ENCODE results near the gene ERCC6L2. TPM values are rescaled to one million over a fixed set of nuclear protein-coding genes. Genes with fewer than 3 reads are reported as not detected.

ERCC6L2 gene
- total RNA-seq, 3 donors from 2014 or later = 69.9 to 100.0 (median 71.4) TPM

DNA sequence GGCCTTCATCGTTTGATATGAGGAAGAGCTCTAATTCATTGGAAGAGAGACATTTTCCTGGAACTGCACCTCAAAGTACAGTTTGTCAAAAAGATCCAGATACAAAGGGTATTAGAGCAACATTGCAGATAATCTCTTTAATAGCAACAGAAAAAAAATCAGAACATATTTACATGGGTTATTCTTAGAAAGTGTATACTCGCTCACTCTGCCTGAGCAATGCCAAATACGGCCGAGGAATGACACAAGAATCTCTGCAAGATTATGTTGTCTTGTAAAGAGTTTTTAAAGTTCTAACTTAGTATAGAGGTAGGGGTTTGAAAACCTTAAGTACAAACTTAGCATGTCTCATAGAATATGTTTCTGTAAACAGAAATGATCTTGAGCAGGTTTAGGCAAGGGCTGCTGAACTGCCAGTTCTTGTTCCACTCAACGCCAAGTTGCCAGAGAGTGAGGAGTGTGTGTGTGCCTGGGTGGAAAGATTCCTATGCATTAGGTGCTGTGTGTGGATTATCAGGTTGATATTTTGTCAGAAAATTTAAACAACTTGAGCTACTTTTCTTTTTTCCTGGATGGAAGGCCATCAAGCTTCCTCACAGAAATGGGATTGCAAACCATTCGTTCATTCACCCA lies 41.8 kb upstream of the ERCC6L2 start:
- Histone ChIP-seq H3K4me1 (no peaks in the 10 kb centered on the region), H3K36me3 (no peaks in the 10 kb centered on the region), H3K9me3 (no peaks in the 10 kb centered on the region), H3K27ac (no peak overlapping the region), H3K4me3 (no peak overlapping the region), H3K27me3 (no peaks in the 10 kb centered on the region)
- no peak for TF ChIP-seq POLR2A (IDR thresholded peaks at IDR 0.05)
- TF ChIP-seq POLR2AphosphoS5 (IDR thresholded peaks at IDR 0.05) = no peak
- TF ChIP-seq CTCF (IDR thresholded peaks at IDR 0.05) = no peak
- DNase-seq (ENCODE audit: low spot score in 2 of 2) = no peak
- intact Hi-C loops (cut with DNase I; ENCODE audit: low total_unique reads) = no loop called here

- Histone ChIP-seq H3K4me1 (no peaks in the 10 kb centered on the region), H3K9me3 (no peaks in the 10 kb centered on the region), H3K27me3 (no peaks in the 10 kb centered on the region), H3K4me3 (no peak overlapping the region), H3K27ac (no peak overlapping the region), H3K36me3 (no peaks in the 10 kb centered on the region)
- DNase-seq (ENCODE audit: low spot score in 2 of 2) = no peak
- TF ChIP-seq CTCF (IDR thresholded peaks at IDR 0.05) = no peak
- TF ChIP-seq POLR2AphosphoS5 (IDR thresholded peaks at IDR 0.05) = no peak
- TF ChIP-seq POLR2A (IDR thresholded peaks at IDR 0.05) = no peak
- intact Hi-C loops (cut with DNase I; ENCODE audit: low total_unique reads) = no loop called here
Measured at GRCh38 chr9:95834281-95834907, 41.1 kb upstream of the ERCC6L2 start.

GRCh38 chr9:95835393-95835792 lies 40.1 kb upstream of the ERCC6L2 start:
- no peaks in the 10 kb centered on the region for H3K9me3 ChIP-seq
- no peak overlapping the region for H3K4me3 ChIP-seq
- H3K27ac ChIP-seq = no peak overlapping the region
- H3K27me3 ChIP-seq = no peaks in the 10 kb centered on the region
- no peaks in the 10 kb centered on the region for H3K4me1 ChIP-seq
- no peak for DNase-seq (ENCODE audit: low spot score in 2 of 2)
- intact Hi-C loops (cut with DNase I; ENCODE audit: low total_unique reads) = no loop called here
- no peak for TF ChIP-seq CTCF (IDR thresholded peaks at IDR 0.05)
- no peak for TF ChIP-seq POLR2A (IDR thresholded peaks at IDR 0.05)
- TF ChIP-seq POLR2AphosphoS5 (IDR thresholded peaks at IDR 0.05) = no peak
- no peaks in the 10 kb centered on the region for H3K36me3 ChIP-seq

DNA sequence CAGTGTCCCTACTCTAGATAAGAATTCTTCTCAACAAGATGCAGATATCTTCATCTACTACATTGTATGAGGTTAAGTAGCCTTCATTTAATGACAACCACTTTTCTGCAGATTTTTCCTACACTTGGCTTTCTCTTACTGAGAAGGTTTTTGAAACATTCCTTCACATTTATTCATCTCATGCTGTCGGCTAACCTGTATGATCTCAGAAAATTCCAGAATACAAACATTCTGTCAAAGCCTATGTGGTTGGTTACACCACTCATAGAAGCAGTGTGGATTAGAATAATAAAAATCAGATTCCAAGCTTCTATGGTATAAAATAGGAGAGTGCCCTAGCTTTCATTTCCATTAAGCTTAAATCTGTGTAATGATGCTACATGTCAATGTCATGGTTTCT lies 39.4 kb upstream of the ERCC6L2 start:
- no peaks in the 10 kb centered on the region for H3K27me3 ChIP-seq
- no peak for DNase-seq (ENCODE audit: low spot score in 2 of 2)
- no peaks in the 10 kb centered on the region for H3K9me3 ChIP-seq
- H3K36me3 ChIP-seq = no peaks in the 10 kb centered on the region
- no peak for TF ChIP-seq CTCF (IDR thresholded peaks at IDR 0.05)
- no peaks in the 10 kb centered on the region for H3K4me1 ChIP-seq
- H3K4me3 ChIP-seq = no peak overlapping the region
- intact Hi-C loops (cut with DNase I; ENCODE audit: low total_unique reads) = no loop called here
- H3K27ac ChIP-seq = no peak overlapping the region

GRCh38 chr9:95839012-95839411 lies 36.5 kb upstream of the ERCC6L2 start:
- Histone ChIP-seq H3K27ac (no peak overlapping the region), H3K9me3 (no peaks in the 10 kb centered on the region), H3K4me3 (no peak overlapping the region), H3K27me3 (no peaks in the 10 kb centered on the region), H3K4me1 (no peaks in the 10 kb centered on the region), H3K36me3 (no peaks in the 10 kb centered on the region)
- DNase-seq (ENCODE audit: low spot score in 2 of 2) = no peak
- intact Hi-C loops (cut with DNase I; ENCODE audit: low total_unique reads) = no loop called here
- TF ChIP-seq CTCF (IDR thresholded peaks at IDR 0.05) (no peak), POLR2A (IDR thresholded peaks at IDR 0.05) (no peak), POLR2AphosphoS5 (IDR thresholded peaks at IDR 0.05) (no peak)
